ENCODE results near the gene PTH1R. TPM values are rescaled to one million over a fixed set of nuclear protein-coding genes. Genes with fewer than 3 reads are reported as not detected.

The PTH1R gene
- total RNA-seq: 1 to 10 TPM; 1.8 to 5.4 (median 2.5) TPM

GRCh38 chr3:46877406-46878125 lies at the start of gene PTH1R:
PTH1R (plus strand) TSS chr3:46877721; CDS start chr3:46883560, 5,839 bp downstream.
- intact Hi-C loops (cut with DNase I; ENCODE audit: low total_unique reads): no loop called here
- H3K4me3 ChIP-seq (ENCODE audit: low read depth, poor library complexity, severe bottlenecking): no peak within 1 kb of the TSS
- WGBS, 2 donors: 90 to 94% methylated on average over 7 of the region's 7 CpGs
- no peak for DNase-seq (ENCODE audit: low spot score in 2 of 2)
- TF ChIP-seq POLR2A (IDR thresholded peaks at IDR 0.05): no peak
- TF ChIP-seq, protein P1, sequence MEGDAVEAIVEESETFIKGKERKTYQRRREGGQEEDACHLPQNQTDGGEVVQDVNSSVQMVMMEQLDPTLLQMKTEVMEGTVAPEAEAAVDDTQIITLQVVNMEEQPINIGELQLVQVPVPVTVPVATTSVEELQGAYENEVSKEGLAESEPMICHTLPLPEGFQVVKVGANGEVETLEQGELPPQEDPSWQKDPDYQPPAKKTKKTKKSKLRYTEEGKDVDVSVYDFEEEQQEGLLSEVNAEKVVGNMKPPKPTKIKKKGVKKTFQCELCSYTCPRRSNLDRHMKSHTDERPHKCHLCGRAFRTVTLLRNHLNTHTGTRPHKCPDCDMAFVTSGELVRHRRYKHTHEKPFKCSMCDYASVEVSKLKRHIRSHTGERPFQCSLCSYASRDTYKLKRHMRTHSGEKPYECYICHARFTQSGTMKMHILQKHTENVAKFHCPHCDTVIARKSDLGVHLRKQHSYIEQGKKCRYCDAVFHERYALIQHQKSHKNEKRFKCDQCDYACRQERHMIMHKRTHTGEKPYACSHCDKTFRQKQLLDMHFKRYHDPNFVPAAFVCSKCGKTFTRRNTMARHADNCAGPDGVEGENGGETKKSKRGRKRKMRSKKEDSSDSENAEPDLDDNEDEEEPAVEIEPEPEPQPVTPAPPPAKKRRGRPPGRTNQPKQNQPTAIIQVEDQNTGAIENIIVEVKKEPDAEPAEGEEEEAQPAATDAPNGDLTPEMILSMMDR (IDR thresholded peaks at IDR 0.05): no peak

- 82 to 90% methylated on average over 4 of the region's 4 CpGs for WGBS, 2 donors
- H3K4me3 ChIP-seq (ENCODE audit: low read depth, poor library complexity, severe bottlenecking): no peak overlapping the region
- DNase-seq (ENCODE audit: low spot score in 2 of 2): no peak
- no peak for TF ChIP-seq POLR2A (IDR thresholded peaks at IDR 0.05)
- TF ChIP-seq, protein P1 (IDR thresholded peaks at IDR 0.05): no peak
- intact Hi-C loops (cut with DNase I; ENCODE audit: low total_unique reads): no loop called here
These were observed 47.8 kb upstream of the PTH1R start for GRCh38 chr3:46829699-46830208.

DNA sequence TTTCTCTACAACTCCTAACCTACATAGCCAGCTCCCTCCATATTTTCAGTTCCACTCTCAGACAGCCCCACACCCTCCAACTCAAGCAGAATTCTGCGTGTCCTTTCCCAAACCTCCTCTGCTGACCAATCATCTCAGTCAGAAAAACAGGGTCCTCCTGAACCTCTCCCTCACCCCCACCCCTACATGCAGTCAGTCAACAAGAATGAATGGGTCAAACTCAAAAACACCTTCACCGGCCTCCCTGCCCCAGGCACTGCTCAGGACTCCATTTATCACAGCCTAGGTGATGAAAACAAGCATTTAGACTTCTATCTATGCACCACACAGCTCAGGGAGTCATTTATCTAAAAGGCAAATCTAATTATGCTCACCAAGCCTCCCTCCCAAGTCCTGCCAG lies 46.7 kb upstream of the PTH1R start:
- DNase-seq (ENCODE audit: low spot score in 2 of 2): no peak
- intact Hi-C loops (cut with DNase I; ENCODE audit: low total_unique reads): no loop called here
- no peak overlapping the region for H3K4me3 ChIP-seq (ENCODE audit: low read depth, poor library complexity, severe bottlenecking)
- TF ChIP-seq POLR2A (IDR thresholded peaks at IDR 0.05): no peak
- TF ChIP-seq, protein P1 (IDR thresholded peaks at IDR 0.05): no peak
- 89% methylated on average over 2 of the region's 2 CpGs for WGBS, 2 donors

DNA sequence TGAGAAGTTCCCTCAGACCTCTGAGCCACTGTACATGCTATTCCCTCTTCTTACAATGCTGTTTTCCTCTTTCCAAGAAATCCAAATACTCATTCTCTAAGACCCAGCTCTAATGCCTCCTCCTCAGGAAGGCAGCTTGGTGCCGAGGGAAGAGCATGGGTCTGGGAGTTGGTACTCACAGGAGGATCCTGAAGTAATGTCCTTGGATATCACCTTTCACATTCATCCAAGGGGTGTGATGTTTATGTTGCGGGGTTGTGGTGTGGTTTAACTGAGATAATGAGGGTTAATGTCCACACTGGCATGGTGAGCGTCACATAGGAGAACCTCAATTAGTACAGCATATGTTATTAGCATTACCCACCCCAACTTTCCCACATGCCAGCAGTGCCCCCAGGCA lies 46.2 kb upstream of the PTH1R start:
- no peak overlapping the region for H3K4me3 ChIP-seq (ENCODE audit: low read depth, poor library complexity, severe bottlenecking)
- DNase-seq (ENCODE audit: low spot score in 2 of 2): no peak
- intact Hi-C loops (cut with DNase I; ENCODE audit: low total_unique reads): no loop called here
- TF ChIP-seq, protein P1 (IDR thresholded peaks at IDR 0.05): no peak
- TF ChIP-seq POLR2A (IDR thresholded peaks at IDR 0.05): no peak
- 89 to 91% methylated on average over 3 of the region's 3 CpGs for WGBS, 2 donors

DNA sequence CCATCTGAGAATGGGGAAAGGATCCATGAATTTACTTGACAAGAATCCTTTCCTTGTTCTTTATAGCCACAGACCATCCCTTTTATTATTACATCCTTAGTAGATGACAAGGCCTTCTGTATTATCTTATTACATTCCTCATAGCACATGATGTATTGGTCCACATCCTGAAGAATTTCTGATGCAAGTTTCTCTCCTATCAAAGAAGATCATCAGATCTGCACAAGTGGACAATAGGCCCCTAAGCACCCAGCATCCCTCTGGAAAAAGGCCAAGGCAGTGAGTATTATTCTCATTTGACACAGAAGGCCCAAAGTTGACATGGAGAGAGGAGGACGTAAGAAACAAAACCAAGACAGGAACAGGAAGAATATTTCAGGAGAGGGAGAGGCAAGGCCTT lies 45.7 kb upstream of the PTH1R start:
- H3K4me3 ChIP-seq (ENCODE audit: low read depth, poor library complexity, severe bottlenecking): no peak overlapping the region
- DNase-seq (ENCODE audit: low spot score in 2 of 2): no peak
- no peak for TF ChIP-seq POLR2A (IDR thresholded peaks at IDR 0.05)
- TF ChIP-seq, protein P1 (IDR thresholded peaks at IDR 0.05): no peak
- WGBS, 2 donors: 38 to 91% methylated on average over 1 of the region's 1 CpG
- intact Hi-C loops (cut with DNase I; ENCODE audit: low total_unique reads): no loop called here
